A673 (cell line): ENCODE results near the gene RANBP3. TPM values are rescaled to one million over a fixed set of nuclear protein-coding genes. Genes with fewer than 3 reads are reported as not detected.

ENCODE experiments used
- BruUV-seq: library from RNA; stranded (reverse); fragments of 400-500 nt; replicated peaks from 2 replicates; lab custom pipeline; 2021; lab: Mats Ljungman, UMichigan
- CTCF ChIA-PET: fragments of 300-600 bp; sonication (Branson Sonifier 250); formaldehyde crosslinking; loops from one replicate; lab custom pipeline; 2022; ENCODE audit warnings: antibody characterized with exemption; lab: Charles Lee
- POLR2A ChIA-PET: fragments of 300-600 bp; sonication (Branson Sonifier 250); formaldehyde crosslinking; loops from one replicate; lab custom pipeline; 2022; ENCODE audit warnings: antibody characterized with exemption; ENCODE audit not compliant: low non-redundant PET; lab: Charles Lee
- DNase-seq: peaks from one replicate; pipeline ENCODE4 v3.0.0-alpha.2; 2015; ENCODE audit warnings: low spot score
- H3K27ac ChIP-seq: fragments of 200-600 bp; sonication (generic); 2 replicates; pipeline ENCODE4 v1.5.1; 2016; ENCODE audit warnings: mixed run types, low read depth, mild to moderate bottlenecking, mixed read lengths, antibody characterized with exemption, low read length; ENCODE audit not compliant: poor library complexity, severe bottlenecking
- H3K27me3 ChIP-seq: fragments of 200-600 bp; sonication (generic); replicated peaks from 2 replicates; pipeline ENCODE4 v1.6.1; 2017; ENCODE audit warnings: mixed run types, low read depth, mild to moderate bottlenecking, mixed read lengths, antibody characterized with exemption, low read length; ENCODE audit not compliant: insufficient read depth, poor library complexity
- H3K36me3 ChIP-seq: fragments of 200-600 bp; sonication (generic); 2 replicates; pipeline ENCODE4 v1.6.1; 2016; ENCODE audit warnings: mixed run types, mild to moderate bottlenecking, mixed read lengths, antibody characterized with exemption, low read length; ENCODE audit not compliant: insufficient read depth, poor library complexity, severe bottlenecking
- H3K4me1 ChIP-seq: fragments of 200-600 bp; sonication (generic); 2 replicates; pipeline ENCODE4 v1.6.1; 2017; ENCODE audit warnings: mixed run types, mild to moderate bottlenecking, mixed read lengths, antibody characterized with exemption, low read length; ENCODE audit not compliant: insufficient read depth, poor library complexity, severe bottlenecking
- H3K4me3 ChIP-seq: fragments of 200-600 bp; sonication (generic); 2 replicates; pipeline ENCODE4 v1.5.1; 2016; ENCODE audit warnings: low read depth, mixed run types, mild to moderate bottlenecking, mixed read lengths, low read length; ENCODE audit not compliant: poor library complexity, severe bottlenecking
- H3K9me3 ChIP-seq: fragments of 200-600 bp; sonication (generic); 2 replicates; pipeline ENCODE4 v1.6.1; 2016; ENCODE audit warnings: mixed run types, low read depth, mild to moderate bottlenecking, mixed read lengths, antibody characterized with exemption, low read length; ENCODE audit not compliant: poor library complexity, severe bottlenecking
- CTCF ChIP-seq: fragments of 300-800, 200-600 bp; sonication (generic); conservative IDR thresholded peaks from 2 replicates; pipeline ENCODE4 v1.5.1; 2017; ENCODE audit warnings: low read depth, mild to moderate bottlenecking, antibody characterized with exemption, low read length, moderate library complexity, mixed read lengths
- EZH2 ChIP-seq: fragments of 200-600 bp; sonication (generic); IDR thresholded peaks from 2 replicates; pipeline ENCODE4 v1.6.1; 2017; ENCODE audit warnings: borderline replicate concordance, low read depth, mild to moderate bottlenecking, mixed read lengths, antibody characterized with exemption, low read length; ENCODE audit not compliant: poor library complexity, severe bottlenecking
- intact Hi-C: fragments of 100-400 bp; cut with micrococcal nuclease; formaldehyde crosslinking; loops from one replicate; pipeline ENCODE4 v1.10.0; 2022; ENCODE audit not compliant: unreplicated experiment
- total RNA-seq: library from RNA; stranded (reverse); gene quantifications from 2 replicates; pipeline ENCODE4 v1.2.3, GENCODE V29; 2021

RANBP3 gene
- total RNA-seq, 1 experiment from 2014 or later: 130 TPM

- Histone ChIP-seq H3K27ac (no peak overlapping the region), H3K27me3 (no peaks in the 10 kb centered on the region), H3K9me3 (no peaks in the 10 kb centered on the region), H3K4me3 (no peak overlapping the region), H3K36me3 (no peaks in the 10 kb centered on the region), H3K4me1 (no peaks in the 10 kb centered on the region)
- no peak for DNase-seq
- TF ChIP-seq EZH2: no peak
- no peak for TF ChIP-seq CTCF
- ChIA-PET CTCF (no interaction called here), POLR2A (no interaction called here)
- intact Hi-C loops: no loop called here
- no TSS peak for BruUV-seq
Measured at GRCh38 chr19:6014551-6015135, 36.7 kb upstream of the RANBP3 start.

GRCh38 chr19:6012426-6013170, 34.7 kb upstream of the RANBP3 start:
- H3K4me3 ChIP-seq: no peak overlapping the region
- no peaks in the 10 kb centered on the region for H3K9me3 ChIP-seq
- intact Hi-C loops: no loop called here
- H3K4me1 ChIP-seq: no peaks in the 10 kb centered on the region
- DNase-seq: no peak
- H3K27ac ChIP-seq: no peak overlapping the region
- POLR2A ChIA-PET: no interaction called here
- no peaks in the 10 kb centered on the region for H3K27me3 ChIP-seq
- TF ChIP-seq EZH2 (no peak), CTCF (no peak)
- BruUV-seq: no TSS peak
- H3K36me3 ChIP-seq: no peaks in the 10 kb centered on the region
- CTCF ChIA-PET: no interaction called here

- Histone ChIP-seq H3K27me3 (no peaks in the 10 kb centered on the region), H3K4me3 (no peak overlapping the region), H3K9me3 (no peaks in the 10 kb centered on the region), H3K4me1 (no peaks in the 10 kb centered on the region), H3K36me3 (no peaks in the 10 kb centered on the region), H3K27ac (no peak overlapping the region)
- CTCF ChIA-PET: no interaction called here
- DNase-seq: no peak
- intact Hi-C loops: no loop called here
- TF ChIP-seq EZH2: no peak
- TF ChIP-seq CTCF: no peak
- POLR2A ChIA-PET: no interaction called here
- no TSS peak for BruUV-seq
Measured at GRCh38 chr19:6011794-6012193, 33.9 kb upstream of the RANBP3 start.
